ENCODE results near the gene FNBP1L.

GRCh38 chr1:93601686-93602085, 153.8 kb downstream of the FNBP1L start:
- TF ChIP-seq POLR2A (IDR thresholded peaks at IDR 0.05; ENCODE audit: low read depth, low read length): no peak
- no peak for TF ChIP-seq POLR2AphosphoS5 (IDR thresholded peaks at IDR 0.05; ENCODE audit: low read depth, low read length)

Data from GM12892 (cell line).